Osteocyte (in vitro differentiated cells): ENCODE results near the gene COQ6. TPM values are rescaled to one million over a fixed set of nuclear protein-coding genes. Genes with fewer than 3 reads are reported as not detected.

Experiments used
- DNase-seq: peaks from one replicate; pipeline ENCODE4 v3.0.0; 2021; ENCODE audit warnings: mixed read lengths; ENCODE audit not compliant: unreplicated experiment; ENCODE audit errors: extremely low spot score
- H3K27ac Mint-ChIP-seq: one replicate; pipeline ENCODE4 v1.8.0; 2021; ENCODE audit warnings: mild to moderate bottlenecking, mixed read lengths; ENCODE audit not compliant: unreplicated experiment
- H3K27me3 Mint-ChIP-seq: one replicate; pipeline ENCODE4 v1.8.0; 2021; ENCODE audit warnings: mixed read lengths; ENCODE audit not compliant: unreplicated experiment
- H3K36me3 Mint-ChIP-seq: one replicate; pipeline ENCODE4 v1.8.0; 2021; ENCODE audit warnings: mixed read lengths; ENCODE audit not compliant: unreplicated experiment
- H3K4me1 Mint-ChIP-seq: one replicate; pipeline ENCODE4 v1.8.0; 2021; ENCODE audit warnings: mixed read lengths; ENCODE audit not compliant: unreplicated experiment
- H3K4me3 Mint-ChIP-seq: one replicate; pipeline ENCODE4 v1.8.0; 2021; ENCODE audit warnings: mild to moderate bottlenecking, moderate library complexity, mixed read lengths; ENCODE audit not compliant: unreplicated experiment
- H3K9me3 Mint-ChIP-seq: one replicate; pipeline ENCODE4 v1.8.0; 2021; ENCODE audit warnings: mixed read lengths; ENCODE audit not compliant: unreplicated experiment
- total RNA-seq: library from RNA; stranded (reverse); gene quantifications from 2 replicates; pipeline ENCODE4 v1.2.1, GENCODE V29; 2021
- TF ChIP-seq, protein P1 (sequence below): fragments of 200-600 bp; sonication (generic); IDR thresholded peaks from 2 replicates; pipeline ENCODE4 v1.5.0; 2021; ENCODE audit warnings: antibody characterized with exemption, mild to moderate bottlenecking, moderate library complexity

Gene COQ6
- total RNA-seq, 1 donor from 2014 or later = 24.0 TPM

DNA sequence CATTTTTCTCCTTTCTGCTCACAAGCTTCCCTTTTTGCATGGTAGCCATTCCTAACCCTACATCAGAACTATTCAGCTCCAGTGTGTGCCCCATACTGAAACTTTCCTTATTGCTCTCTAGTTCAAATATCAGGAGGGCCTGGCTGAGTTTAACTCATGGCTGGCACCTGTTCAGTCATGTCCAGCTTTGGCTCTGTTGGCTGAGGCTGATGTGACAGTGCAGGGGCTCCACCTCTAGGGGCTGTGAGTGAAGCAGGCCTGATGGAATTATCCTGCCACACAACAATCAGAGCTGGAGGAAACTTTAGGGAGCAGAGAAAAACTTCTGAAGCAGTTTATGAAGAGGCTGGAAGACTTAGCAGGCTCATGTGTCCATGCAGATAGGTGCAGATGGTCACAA, 8.5 kb downstream of the COQ6 start:
- Mint-ChIP-seq H3K9me3 (no peaks in the 10 kb centered on the region), H3K4me3 (no peak overlapping the region), H3K36me3 (peaks cover 46% of the 10 kb centered on the region), H3K27me3 (no peaks in the 10 kb centered on the region), H3K27ac (no peak overlapping the region), H3K4me1 (no peaks in the 10 kb centered on the region)
- DNase-seq = no peak
- TF ChIP-seq, protein P1, sequence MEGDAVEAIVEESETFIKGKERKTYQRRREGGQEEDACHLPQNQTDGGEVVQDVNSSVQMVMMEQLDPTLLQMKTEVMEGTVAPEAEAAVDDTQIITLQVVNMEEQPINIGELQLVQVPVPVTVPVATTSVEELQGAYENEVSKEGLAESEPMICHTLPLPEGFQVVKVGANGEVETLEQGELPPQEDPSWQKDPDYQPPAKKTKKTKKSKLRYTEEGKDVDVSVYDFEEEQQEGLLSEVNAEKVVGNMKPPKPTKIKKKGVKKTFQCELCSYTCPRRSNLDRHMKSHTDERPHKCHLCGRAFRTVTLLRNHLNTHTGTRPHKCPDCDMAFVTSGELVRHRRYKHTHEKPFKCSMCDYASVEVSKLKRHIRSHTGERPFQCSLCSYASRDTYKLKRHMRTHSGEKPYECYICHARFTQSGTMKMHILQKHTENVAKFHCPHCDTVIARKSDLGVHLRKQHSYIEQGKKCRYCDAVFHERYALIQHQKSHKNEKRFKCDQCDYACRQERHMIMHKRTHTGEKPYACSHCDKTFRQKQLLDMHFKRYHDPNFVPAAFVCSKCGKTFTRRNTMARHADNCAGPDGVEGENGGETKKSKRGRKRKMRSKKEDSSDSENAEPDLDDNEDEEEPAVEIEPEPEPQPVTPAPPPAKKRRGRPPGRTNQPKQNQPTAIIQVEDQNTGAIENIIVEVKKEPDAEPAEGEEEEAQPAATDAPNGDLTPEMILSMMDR = no peak

DNA sequence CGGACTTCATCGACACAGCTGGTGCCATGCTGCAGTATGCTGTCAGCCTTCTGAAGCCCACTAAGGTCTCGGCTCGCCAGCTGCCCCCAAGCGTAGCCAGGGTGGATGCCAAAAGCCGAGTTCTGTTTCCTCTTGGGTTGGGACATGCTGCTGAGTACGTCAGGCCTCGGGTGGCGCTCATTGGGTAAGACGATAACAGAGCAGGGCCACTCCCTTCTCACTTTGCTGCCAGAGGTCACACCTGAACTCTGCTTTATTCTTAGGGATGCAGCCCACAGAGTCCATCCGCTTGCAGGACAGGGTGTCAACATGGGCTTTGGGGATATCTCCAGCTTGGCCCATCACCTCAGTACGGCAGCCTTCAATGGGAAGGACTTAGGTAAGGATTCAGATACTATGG, 11.1 kb downstream of the COQ6 start:
- no peak for DNase-seq
- H3K36me3 Mint-ChIP-seq = peaks cover 46% of the 10 kb centered on the region
- H3K27ac Mint-ChIP-seq = no peak overlapping the region
- H3K27me3 Mint-ChIP-seq = no peaks in the 10 kb centered on the region
- H3K9me3 Mint-ChIP-seq = no peaks in the 10 kb centered on the region
- TF ChIP-seq, protein P1 = no peak
- H3K4me1 Mint-ChIP-seq = no peaks in the 10 kb centered on the region
- H3K4me3 Mint-ChIP-seq = no peak overlapping the region

DNA sequence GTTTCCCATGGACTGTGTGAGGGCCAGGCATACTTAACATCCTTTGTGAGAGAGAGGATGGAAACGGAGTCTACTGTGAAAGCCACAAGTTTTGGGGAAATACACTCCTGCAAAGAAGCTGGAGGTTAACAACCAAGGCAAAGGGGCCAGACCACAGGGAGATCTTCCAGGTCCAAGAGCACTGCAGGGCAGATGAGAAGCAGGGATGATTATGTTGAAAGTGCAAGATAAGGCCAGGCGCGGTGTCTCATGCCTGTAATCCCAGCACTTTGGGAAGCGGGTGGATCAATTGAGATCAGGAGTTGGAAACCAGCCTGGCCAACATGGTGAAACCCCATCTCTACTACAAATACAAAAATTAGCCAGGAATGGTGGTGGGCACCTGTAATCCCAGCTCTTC, 15.1 kb downstream of the COQ6 start:
- H3K36me3 Mint-ChIP-seq = peaks cover 50% of the 10 kb centered on the region
- H3K4me1 Mint-ChIP-seq = no peaks in the 10 kb centered on the region
- no peak overlapping the region for H3K4me3 Mint-ChIP-seq
- no peak for DNase-seq
- no peaks in the 10 kb centered on the region for H3K9me3 Mint-ChIP-seq
- no peaks in the 10 kb centered on the region for H3K27me3 Mint-ChIP-seq
- H3K27ac Mint-ChIP-seq = no peak overlapping the region
- TF ChIP-seq, protein P1 = no peak

DNA sequence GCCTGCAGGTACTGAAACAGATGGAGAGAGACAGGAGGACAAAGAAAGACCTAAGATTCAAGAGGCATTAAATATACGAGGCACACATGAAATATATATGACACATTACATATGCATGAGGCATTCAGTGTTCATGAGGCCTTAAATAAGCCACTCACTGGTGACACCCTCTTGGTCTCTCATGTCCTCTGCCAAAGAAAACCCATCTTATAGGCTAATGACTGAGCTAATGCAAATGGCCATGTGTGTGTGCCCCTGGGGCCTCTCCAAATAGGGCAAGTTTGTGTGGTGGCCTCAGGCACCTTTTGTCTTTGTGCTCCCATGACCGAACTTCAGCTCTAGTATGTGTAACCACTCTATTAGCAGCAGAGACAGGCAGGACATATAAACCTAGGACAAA, 18.8 kb downstream of the COQ6 start:
- no peak for DNase-seq
- Mint-ChIP-seq H3K9me3 (no peaks in the 10 kb centered on the region), H3K4me3 (no peak overlapping the region), H3K27me3 (no peaks in the 10 kb centered on the region), H3K4me1 (no peaks in the 10 kb centered on the region), H3K36me3 (peaks cover 28% of the 10 kb centered on the region), H3K27ac (no peak overlapping the region)
- TF ChIP-seq, protein P1 = no peak

DNA sequence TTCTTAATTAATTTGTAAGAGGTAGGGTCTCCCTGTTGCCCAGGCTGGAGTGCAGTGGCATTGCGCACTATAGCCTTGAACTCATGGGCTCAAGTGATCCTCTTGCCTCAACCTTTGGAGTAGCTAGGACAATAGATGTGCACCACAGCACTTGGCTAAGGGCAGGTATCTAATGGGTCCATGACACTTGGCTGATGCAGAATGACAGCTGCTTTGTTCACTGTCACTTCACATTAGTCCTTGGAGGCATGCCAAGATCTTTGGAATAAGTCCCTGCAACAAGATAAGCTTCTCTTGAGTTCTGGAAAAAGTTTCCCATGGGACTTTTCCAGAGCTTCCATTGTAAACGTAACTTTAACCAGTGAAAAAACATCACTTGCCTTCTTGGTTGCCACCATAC, 23.4 kb downstream of the COQ6 start:
- H3K27ac Mint-ChIP-seq = no peak overlapping the region
- peaks cover 24% of the 10 kb centered on the region for H3K36me3 Mint-ChIP-seq
- H3K4me1 Mint-ChIP-seq = peaks cover 10% of the 10 kb centered on the region
- H3K27me3 Mint-ChIP-seq = no peaks in the 10 kb centered on the region
- H3K9me3 Mint-ChIP-seq = no peaks in the 10 kb centered on the region
- TF ChIP-seq, protein P1 = no peak
- no peak for DNase-seq
- H3K4me3 Mint-ChIP-seq = no peak overlapping the region
